Left kidney (tissue), 2 donors: ENCODE data around the gene MYBPHL. TPM values are rescaled to one million over a fixed set of nuclear protein-coding genes. Genes with fewer than 3 reads are reported as not detected.
"Not testable (repeated sequence)": the region's sequence is repeated elsewhere in the genome, so short reads cannot be mapped to it uniquely, and the experiment has no call there.

ENCODE experiments used
- DNase-seq: peaks from one replicate; pipeline ENCODE4 v3.0.0-alpha.2; 2013
- polyA plus RNA-seq: library from polyadenylated mRNA; unstranded; fragments of 120-200 nt; gene quantifications from one replicate; pipeline ENCODE4 v1.2.1, GENCODE V29; 2013; ENCODE audit not compliant: insufficient read length

MYBPHL gene
- polyA plus RNA-seq, 1 donor = 0.37 TPM

DNA sequence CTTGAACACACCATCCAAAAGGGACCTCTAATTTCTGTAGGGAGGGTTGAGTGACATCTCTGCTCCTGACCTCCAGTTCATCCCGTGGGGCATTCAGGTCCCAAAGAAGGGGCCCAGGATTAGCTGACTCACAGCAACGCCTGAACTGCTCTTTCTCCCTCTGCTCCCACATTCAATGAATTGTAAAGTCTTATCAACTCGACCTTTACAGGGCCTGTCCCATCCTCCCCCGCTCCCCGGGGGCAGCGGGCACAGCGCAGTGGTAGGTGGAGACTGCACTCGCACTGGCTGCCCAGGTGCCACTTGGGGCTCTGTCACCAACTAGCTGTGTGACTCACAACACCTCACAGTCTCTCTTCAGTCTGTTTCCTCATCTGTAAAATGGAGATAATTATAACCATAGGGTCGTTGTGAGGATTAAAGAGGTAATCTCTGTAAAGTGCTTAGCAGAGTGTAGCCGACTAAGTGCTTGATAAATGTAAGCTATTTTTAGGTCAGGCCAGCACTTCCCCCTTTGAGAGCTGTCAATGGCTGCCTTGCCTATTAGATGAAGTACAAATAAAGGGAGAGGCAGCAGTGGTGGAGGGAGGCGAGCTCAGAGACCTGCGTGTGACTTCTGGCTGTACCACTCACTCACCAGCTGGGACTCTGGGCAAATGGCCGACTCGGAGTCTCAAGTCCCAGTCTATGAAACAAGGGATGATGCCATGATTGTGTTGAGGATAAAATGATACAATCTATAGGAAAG is 637 bp upstream of the MYBPHL start:
- no peak for DNase-seq

- not testable (repeated sequence) for DNase-seq
Observed at GRCh38 chr1:109305991-109306390, 820 bp downstream of the MYBPHL start.

DNA sequence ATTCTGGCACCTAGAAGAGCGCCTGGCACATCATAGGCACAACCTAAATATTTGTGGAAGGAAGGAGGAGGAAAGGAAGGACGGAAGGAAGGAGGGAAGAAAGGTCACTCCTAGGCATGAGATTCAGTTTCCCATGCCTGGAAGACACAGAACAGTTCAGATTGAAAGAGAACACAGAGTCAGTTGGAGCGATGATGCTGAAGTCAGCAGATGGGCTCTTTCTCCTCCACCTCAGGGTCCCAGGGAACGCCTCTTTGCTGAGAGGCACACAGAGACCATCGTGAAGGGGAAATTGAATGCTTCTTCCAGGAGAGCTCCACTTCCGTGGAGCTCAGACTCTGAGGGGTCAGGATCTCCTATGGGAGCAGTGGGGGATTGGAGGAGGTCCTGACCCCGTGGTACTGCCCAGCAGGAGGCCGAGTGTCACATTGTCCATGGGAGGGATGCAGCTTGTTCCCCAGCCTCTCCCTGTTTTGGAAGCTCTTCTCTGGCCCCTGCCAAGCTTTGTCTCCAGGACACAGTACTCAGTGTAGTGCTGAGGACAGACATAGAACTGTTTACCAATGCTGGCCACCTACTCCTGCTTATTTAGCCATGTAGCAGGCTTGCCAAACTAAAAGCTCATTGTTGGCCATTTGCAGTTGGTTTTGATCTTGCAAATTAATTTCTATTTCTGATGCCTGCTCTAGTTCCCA is 2.4 kb downstream of the MYBPHL start:
- no peak for DNase-seq

- DNase-seq = no peak
Observed at GRCh38 chr1:109301874-109302273, 4.9 kb downstream of the MYBPHL start.

DNA sequence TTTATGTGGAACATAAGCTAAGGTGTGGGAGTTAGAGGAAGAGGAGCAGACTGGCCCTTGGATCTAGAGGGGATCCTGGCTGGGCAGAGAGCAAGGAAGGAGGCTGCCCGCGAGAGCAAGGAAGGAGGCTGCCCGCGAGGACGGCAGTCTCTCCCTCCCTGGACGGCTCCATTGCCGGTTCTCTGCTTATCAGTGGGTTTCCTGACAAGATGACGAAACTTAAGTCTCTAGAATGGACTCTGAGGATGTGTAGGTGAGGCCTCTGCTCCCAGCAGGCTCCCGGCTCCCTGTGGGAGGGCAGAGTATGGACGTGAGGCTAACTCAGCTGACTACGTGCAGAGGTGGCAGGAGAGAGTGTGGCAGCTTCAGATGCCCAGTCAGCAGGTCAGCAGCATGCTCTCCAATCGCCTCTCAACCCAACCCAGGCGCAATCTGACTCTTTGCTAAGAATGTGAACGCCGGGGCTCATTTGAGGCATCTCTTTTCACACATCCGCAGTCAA is 6.1 kb downstream of the MYBPHL start:
- peak; percentile 34 for DNase-seq

- no peak for DNase-seq
Observed at GRCh38 chr1:109299558-109300343, 7.1 kb downstream of the MYBPHL start.

DNA sequence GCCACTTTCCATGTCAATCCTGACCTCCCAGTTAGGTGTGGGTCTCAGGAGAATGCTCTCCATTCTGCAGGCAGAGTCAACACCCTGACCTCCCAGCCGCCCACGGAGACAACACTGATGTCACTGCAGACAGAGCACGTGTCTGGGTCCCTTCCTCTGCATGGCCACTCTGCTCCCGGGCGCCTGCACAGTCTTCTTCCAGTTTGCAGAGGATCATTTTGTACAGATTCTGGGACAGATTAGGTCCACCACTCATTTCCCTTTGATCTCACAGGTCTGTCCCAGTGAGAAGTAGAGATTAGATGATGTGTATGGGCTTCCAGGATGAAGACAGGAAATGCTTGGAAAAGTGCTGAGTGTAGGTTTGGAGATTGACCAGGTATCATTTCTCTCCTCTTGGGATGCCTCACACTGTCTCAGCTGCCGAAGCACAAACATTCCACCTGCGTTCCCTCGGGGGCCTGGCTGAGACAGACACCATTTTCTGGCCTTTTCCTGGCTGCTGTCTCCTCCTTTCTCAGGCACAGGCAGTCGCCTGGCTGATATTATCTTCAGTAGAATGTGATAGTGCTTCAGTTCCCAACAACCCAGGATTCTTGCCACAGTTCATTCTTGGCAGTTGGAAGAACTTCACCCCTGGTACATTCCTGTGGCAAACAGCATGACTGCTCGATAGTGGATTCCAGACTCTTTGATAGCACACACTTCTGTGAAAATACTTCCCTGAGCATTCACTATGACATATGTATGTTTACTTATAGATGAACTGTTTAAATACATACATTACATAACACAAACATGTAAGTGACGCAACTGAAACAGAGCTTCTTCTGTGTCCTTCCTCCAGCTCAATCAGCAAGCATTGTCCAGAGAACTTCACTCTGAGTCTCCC is 7.9 kb downstream of the MYBPHL start:
- DNase-seq = no peak

DNA sequence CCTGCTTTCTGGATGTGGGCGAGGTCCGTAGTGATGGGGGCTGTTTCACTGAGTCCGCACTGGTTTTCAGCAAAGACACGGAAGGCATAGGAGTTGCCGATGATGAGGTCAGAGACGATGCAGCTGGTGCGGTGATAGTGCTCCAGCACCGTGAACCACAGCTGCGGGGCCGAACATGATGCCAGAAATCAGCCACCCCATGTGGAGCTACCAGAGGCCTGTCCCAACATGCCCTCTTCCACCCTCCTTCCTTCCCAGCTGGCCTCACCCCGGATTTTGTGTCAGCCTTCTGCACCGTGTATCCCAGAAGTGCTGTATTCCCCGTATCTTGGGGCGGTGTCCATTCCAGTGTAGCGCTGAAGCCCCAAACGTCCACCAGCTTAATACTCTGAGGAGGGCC is 10.0 kb downstream of the MYBPHL start:
- no peak for DNase-seq

GRCh38 chr1:109295712-109296415 is 10.9 kb downstream of the MYBPHL start:
- DNase-seq = no peak

GRCh38 chr1:109294481-109294880 is 12.3 kb downstream of the MYBPHL start:
- DNase-seq = no peak

GRCh38 chr1:109293026-109293425 is 13.8 kb downstream of the MYBPHL start:
- DNase-seq = no peak

- DNase-seq = no peak
Observed at GRCh38 chr1:109292364-109292763, 14.4 kb downstream of the MYBPHL start.

DNA sequence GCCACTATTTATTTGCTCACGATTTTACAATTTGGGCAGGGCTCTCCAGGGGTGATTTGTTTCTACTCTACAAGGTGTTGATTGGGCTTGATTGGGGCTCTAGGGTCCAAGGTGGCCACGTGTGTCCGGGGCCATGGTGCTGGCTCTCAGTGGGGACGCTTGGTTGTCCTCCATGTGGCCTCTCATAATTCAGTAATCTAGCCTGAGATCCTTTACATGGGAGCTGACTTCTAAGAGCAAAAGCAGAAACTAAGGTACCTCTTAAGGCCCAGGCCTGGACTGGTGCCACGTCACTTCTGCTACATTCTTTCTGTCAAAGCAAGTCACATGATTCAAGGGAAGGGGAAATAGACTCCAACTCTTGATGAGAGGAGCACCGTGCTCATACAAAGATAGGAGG is 15.8 kb downstream of the MYBPHL start:
- DNase-seq = no peak

GRCh38 chr1:109290137-109290536 is 16.7 kb downstream of the MYBPHL start:
- DNase-seq = no peak

DNA sequence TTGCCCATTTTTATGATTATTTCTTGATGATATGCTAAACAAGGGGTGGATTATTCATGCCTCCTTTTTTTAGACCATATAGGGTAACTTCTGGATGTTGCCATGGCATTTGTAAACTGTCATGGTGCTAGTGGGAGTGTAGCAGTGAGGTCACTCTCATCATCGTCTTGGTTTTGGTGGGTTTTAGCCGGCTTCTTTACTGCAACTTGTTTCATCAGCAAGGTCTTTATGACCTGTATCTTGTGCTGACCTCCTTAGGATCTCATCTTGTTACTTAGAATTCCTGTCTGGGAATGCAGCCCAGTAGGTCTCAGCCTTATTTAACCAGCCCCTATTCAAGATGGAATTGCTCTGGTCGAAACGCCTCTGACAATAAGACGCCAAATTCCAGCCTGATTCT is 20.0 kb downstream of the MYBPHL start:
- DNase-seq = not testable (repeated sequence)

GRCh38 chr1:109283748-109284600 is 22.8 kb downstream of the MYBPHL start:
- no peak for DNase-seq

GRCh38 chr1:109282952-109283747 is 23.7 kb downstream of the MYBPHL start, which contains the start of gene PSRC1:
PSRC1 (minus strand) TSS chr1:109283145.
- DNase-seq = peak; percentile 96

DNA sequence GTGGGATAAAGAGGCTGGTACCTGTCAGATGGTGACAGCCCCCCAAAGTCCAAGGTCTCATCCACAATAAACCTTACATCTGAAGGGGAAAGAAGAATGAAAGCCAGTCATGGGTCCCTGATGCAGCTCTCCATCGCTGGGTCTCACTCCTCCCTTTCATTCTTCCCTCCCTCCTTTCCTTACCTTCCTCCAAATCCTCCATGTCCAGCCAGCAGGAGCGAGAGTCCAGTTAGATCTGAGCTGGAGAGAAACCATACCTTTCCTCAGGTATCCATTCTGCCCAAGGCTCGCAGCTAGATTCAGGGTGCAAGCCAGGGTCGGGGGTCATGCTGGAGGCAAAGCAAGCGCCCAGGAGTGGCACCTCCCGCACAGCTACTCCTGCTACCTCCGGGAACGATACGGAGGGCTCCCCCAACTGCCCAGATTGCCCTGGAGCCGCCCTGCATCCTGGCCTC is 24.3 kb downstream of the MYBPHL start:
- no peak for DNase-seq
